ENCODE measurements around the gene SAMD1.

- no peak for TF ChIP-seq CTCF (conservative IDR thresholded peaks at IDR 0.05; ENCODE audit: low read depth in 2 of 2)
- TF ChIP-seq EZH2phosphoT487 (IDR thresholded peaks at IDR 0.05; ENCODE audit: unreplicated experiment), result no peak
- no peak for TF ChIP-seq POLR2AphosphoS5 (IDR thresholded peaks at IDR 0.05; ENCODE audit: low read depth)
- TF ChIP-seq REST (IDR thresholded peaks at IDR 0.05; ENCODE audit: unreplicated experiment), result no peak
- no peak for TF ChIP-seq NANOG (IDR thresholded peaks at IDR 0.05; ENCODE audit: borderline replicate concordance)
- TF ChIP-seq JUNB (IDR thresholded peaks at IDR 0.05; ENCODE audit: unreplicated experiment), result no peak
- no peak for TF ChIP-seq CREB1 (CRISPR knock-in tag; IDR thresholded peaks at IDR 0.05; ENCODE audit: low read depth)
- no peak for TF ChIP-seq EZH2 (IDR thresholded peaks at IDR 0.05; ENCODE audit: low read depth, unreplicated experiment)
- no peak for TF ChIP-seq ZNF114 (CRISPR knock-in tag; IDR thresholded peaks at IDR 0.05)
- no peak for TF ChIP-seq ETS1 (IDR thresholded peaks at IDR 0.05)
- no peak for TF ChIP-seq ZNF331 (CRISPR knock-in tag; IDR thresholded peaks at IDR 0.05; ENCODE audit: low read depth)
Observed at GRCh38 chr19:14102756-14103155, 12.2 kb upstream of the SAMD1 start.
